ENCODE results near the gene TEC. TPM values are rescaled to one million over a fixed set of nuclear protein-coding genes. Genes with fewer than 3 reads are reported as not detected.

The TEC gene
- total RNA-seq, 1 experiment from 2014 or later: 3.6 TPM

DNA sequence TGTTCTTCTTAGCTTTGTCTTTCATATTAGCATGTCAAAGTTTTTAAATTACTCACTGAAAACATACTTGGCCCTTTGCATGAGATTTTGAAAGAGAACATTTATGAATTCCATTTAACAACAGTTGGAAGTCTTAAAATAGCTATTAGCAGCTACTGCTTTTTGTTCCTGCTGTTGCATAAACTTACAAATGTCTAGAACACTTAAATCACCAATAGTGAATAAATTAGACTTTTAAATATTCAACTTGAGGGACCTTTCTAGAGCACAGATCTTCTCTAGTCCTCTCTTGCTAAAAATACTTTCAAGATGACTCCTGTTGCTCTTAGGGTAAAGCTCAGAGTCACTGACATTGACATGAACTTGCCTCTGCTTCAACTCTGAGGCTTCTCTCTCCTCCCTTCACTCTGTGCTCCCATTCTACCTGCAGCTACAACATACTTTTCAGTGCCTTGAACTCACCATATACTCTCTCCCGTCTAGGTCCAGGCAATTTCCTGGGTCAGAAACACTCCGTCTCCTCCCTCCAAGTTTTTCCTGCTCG lies 119.7 kb downstream of the TEC start:
- DNase-seq (ENCODE audit: low read depth): no peak
- in situ Hi-C loops (cut with HindIII; ENCODE audit: low pct_unique_long_range_greater_than_20kb, low sequenced_read_pairs): no loop called here

DNA sequence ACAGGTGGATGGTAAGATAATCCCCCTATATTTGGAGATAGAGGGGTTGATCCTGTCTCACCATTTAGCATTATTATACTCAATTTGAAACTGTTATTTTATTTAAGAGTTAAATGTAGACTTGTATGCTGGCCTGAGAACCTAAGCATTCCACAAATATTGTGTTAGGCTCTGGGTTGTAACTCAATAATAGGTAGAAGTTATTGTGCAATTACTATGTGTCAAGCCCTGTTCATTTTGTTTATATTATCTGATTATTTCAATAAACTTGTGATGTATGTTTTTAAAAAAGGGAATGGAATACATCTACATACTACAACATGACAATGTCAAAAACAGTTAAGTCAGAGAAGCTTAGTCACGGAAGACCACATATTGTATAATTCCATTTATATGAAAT lies 122.0 kb downstream of the TEC start:
- in situ Hi-C loops (cut with HindIII; ENCODE audit: low pct_unique_long_range_greater_than_20kb, low sequenced_read_pairs): no loop called here
- DNase-seq (ENCODE audit: low read depth): no peak

DNA sequence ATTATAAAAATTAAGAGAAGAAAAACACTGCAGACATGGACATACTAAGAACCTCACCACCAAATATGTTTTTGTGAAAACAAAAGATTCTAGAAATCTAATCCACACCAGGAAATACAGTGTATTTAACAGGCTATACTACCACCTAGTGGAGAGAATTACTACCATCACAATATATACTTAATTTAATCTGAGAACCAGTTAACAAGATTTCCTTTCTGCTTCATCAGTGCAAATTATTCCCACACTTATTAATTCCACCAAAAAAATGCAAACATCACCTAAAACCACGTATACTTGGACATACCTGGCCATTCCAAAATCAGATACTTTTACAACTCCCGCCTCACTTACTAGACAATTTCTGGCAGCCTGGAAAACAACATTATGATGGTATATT lies 128.6 kb downstream of the TEC start:
- in situ Hi-C loops (cut with HindIII; ENCODE audit: low pct_unique_long_range_greater_than_20kb, low sequenced_read_pairs): no loop called here
- DNase-seq (ENCODE audit: low read depth): peak; percentile 12

DNA sequence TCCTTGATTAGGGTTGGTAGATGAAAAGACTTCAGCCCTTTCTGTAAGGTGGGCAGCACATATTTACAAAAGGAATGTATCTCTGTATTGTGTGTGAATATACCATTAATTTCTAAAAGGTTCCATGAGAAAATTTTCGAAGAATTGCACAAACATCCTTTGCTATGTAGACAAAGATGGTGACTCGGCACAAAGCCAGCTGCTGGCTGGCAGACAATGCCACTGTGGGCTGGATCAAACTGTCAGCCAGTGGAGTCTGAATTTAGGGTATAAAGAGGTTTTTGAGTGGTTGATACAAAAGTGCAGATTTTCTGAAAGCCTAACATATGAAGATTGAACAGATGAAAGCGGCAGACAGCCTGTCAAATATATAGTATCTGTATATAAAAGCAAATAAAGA lies 129.9 kb downstream of the TEC start:
- DNase-seq (ENCODE audit: low read depth): no peak
- in situ Hi-C loops (cut with HindIII; ENCODE audit: low pct_unique_long_range_greater_than_20kb, low sequenced_read_pairs): no loop called here

DNA sequence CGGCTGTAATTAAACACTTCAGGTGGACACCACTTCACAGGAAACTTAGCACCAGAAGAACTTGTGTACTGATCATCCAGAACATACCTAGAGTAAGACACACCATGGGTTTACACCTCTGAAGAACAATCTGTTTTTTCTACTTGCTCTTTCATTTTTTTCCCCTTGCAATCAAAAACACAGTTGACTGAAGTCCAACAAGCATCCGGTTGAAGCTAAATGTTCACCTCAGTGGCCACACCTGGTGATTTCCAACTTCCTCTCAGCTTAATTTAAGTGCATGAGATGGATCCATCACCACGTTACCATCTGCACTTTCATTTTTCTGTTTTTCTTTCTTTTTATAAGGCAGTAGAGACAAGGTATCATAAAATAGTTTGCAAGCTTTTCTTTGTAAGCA lies 130.7 kb downstream of the TEC start:
- no peak for DNase-seq (ENCODE audit: low read depth)
- in situ Hi-C loops (cut with HindIII; ENCODE audit: low pct_unique_long_range_greater_than_20kb, low sequenced_read_pairs): no loop called here

DNA sequence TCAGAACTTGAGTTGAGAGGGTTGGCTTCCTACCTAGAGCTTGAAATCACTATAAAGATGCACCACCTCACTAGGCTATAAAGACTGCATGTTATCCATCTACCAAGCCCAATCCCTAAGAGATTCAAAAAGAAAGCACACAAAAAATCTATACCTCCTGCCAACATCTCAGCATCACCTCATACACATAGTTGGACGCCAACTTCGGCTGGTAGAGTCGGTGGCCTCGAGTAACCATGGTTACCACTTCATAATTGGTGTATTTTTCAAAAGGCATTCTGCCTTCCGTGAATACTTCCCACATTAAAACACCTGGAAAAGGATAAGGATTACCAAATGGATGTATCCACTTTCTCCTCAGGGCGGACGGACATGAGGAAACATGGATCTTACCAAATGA lies 131.1 kb downstream of the TEC start:
- in situ Hi-C loops (cut with HindIII; ENCODE audit: low pct_unique_long_range_greater_than_20kb, low sequenced_read_pairs): no loop called here
- DNase-seq (ENCODE audit: low read depth): no peak

DNA sequence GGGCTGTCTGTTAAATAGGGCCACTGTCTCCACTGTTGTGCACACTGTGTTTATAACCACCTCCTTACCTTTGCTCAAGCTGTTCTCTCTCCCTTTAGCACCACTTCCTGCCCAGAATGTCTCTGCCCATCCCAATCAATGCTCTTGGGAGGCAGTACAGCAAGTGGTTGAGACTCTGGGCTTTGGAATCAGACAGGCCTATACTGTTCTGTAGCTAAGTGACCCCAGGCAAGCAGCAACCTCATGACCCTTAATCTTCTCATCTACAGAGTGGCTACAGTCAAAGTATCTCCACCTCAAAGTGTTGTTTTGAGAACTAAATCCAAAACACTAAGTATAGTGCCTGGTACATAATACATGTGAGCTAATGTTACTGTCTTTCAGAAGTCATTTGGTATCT lies 131.8 kb downstream of the TEC start:
- DNase-seq (ENCODE audit: low read depth): no peak
- in situ Hi-C loops (cut with HindIII; ENCODE audit: low pct_unique_long_range_greater_than_20kb, low sequenced_read_pairs): no loop called here

DNA sequence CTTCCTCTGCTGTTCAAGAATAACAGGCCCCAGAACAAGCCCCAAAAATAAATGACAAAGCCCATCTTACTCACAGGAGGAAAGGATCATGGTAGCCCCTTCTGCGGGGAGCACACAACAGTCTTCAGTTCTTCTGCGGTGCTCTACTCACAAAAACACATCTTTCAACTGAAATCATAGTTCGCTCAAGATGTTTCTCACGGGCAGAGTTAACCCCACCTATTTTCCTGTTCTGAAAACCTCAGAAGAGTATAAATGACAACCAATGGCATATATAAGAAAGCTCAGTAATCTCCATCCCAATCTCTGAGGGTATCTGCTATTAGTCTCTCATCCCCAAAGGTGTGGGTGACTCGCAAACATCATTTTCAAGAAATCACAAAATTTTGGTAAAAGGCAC lies 135.6 kb downstream of the TEC start, which contains the start of gene TXK:
Gene TXK (minus strand): TSS at position 170 of the 400 bp plus-strand sequence. CDS start 80 bp downstream, at position 90.
- no peak for DNase-seq (ENCODE audit: low read depth)
- in situ Hi-C loops (cut with HindIII; ENCODE audit: low pct_unique_long_range_greater_than_20kb, low sequenced_read_pairs): no loop called here

DNA sequence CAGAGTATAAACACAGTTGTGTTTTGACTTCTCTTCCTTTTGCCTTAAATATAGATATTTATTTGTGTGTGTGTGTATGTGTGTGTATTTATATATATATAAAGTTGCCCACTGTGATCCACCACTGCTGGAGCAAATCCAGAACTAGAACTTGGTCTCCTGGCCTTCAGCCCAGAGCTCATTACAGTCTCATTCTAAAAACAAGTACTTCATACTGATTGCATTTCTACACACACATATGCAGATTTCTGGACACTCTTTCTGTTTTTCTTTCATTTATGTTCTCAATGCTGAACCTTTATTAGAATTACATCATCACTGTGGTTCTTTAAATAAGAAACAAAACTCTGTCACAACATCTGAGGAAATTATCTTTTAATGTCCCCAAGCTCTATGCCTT lies 136.0 kb downstream of the TEC start:
- DNase-seq (ENCODE audit: low read depth): no peak
- in situ Hi-C loops (cut with HindIII; ENCODE audit: low pct_unique_long_range_greater_than_20kb, low sequenced_read_pairs): no loop called here

DNA sequence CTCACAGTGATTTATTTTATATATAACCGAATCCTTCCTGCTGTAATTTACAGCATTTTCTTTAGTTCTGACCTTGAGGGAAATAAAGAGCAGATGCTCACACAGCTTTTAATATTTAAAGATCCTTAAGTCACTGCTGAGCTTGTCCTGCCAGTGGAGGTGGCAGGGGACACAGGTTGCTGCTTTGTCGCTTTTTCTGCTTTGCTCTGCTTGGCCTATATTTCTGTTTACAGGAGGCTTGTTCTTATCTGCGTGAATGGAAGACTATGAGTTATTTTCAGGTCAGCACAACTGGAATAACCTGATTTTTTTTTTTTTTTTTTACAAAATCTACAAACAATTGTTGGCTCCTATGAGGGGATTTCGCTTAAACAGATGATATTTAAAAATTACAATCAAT lies 137.9 kb downstream of the TEC start:
- in situ Hi-C loops (cut with HindIII; ENCODE audit: low pct_unique_long_range_greater_than_20kb, low sequenced_read_pairs): no loop called here
- no peak for DNase-seq (ENCODE audit: low read depth)

DNA sequence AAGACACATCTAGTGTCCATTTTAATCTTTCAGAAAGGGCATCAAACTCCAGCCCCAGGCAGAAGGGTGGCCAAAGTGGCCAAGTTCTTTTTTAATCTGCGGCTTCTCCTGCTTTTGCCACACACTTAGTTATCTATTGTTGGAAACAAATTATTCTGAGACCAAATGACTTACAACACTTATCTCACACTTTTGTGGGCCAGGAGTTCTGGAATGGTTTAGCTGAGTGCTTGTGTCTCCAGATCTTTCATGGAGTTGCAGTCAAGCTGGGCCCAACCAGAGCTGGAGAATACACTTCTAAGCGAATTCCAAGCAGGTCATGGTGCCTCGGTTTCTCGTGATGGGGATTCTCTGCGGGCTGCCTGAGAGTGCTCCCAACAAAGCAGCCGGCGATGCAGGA lies 139.5 kb downstream of the TEC start:
- no peak for DNase-seq (ENCODE audit: low read depth)
- in situ Hi-C loops (cut with HindIII; ENCODE audit: low pct_unique_long_range_greater_than_20kb, low sequenced_read_pairs): no loop called here

DNA sequence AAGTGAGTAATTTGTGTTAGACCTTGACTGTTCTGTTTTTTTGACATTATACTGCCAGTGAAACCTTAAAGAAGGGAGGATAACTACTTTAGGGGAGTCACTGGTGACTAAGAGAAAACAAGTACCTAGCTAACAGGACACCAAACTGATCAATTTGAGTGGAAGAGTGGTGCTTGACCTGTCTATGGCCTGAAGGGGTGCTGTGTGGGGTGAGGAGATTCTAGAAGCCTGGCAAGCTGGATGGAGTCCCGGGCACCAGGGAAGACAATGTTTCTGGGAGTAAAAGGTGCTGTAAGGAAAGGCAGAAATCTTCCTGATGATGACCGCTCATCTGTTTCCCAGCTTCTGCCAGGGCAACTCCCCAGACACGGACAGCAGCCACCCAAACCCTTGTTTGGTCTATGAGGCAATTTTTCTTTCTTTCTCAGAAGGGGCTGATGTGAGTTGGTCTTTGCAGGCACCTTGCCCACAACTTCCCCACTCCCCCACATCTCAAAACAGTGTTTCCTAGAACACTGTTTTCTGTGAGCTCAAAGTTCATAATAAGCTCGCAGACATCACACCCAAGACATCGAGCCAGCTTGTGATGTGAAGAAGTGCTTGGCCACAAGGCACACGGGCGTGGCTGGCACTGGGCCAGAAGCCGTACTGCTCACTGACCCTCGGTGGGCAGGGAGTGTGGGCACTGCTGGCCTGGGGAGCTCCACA lies 140.2 kb downstream of the TEC start:
- peak; percentile 4 for DNase-seq (ENCODE audit: low read depth)
- in situ Hi-C loops (cut with HindIII; ENCODE audit: low pct_unique_long_range_greater_than_20kb, low sequenced_read_pairs): no loop called here

DNA sequence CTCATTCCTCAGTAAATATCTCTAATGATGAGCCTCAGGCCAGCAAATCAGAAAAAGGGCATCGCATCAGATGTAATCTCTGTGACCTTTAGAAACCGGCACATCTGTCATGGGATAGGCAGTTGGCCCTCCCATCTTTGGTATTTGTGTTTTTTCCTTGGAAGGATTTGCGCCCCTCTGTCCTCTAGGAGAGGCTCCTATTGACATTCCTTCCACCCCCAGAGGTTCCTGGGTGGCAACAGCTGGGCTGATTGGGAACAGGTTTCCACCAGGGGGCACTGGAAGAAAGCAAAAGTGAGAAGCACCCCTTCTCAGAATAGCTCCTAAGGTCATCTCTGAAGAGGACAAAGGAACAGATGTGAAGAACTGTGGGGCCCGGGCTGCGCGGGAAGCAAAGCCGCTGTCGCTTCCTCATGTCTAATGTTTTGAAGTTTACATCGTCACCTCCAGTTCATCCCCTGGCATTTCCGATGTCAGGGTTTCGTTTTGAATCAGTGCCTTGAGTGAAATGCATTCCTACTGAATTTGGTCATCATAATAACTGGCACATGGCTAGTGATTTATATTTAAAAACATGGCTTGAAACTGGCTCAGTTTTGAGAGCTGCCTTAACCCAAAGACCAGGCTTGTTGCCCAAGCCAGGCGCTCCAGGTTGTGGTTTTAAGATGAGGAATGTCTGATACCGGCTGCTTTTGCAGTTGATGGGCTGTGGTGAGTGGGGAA lies 141.8 kb downstream of the TEC start:
- in situ Hi-C loops (cut with HindIII; ENCODE audit: low pct_unique_long_range_greater_than_20kb, low sequenced_read_pairs): no loop called here

DNA sequence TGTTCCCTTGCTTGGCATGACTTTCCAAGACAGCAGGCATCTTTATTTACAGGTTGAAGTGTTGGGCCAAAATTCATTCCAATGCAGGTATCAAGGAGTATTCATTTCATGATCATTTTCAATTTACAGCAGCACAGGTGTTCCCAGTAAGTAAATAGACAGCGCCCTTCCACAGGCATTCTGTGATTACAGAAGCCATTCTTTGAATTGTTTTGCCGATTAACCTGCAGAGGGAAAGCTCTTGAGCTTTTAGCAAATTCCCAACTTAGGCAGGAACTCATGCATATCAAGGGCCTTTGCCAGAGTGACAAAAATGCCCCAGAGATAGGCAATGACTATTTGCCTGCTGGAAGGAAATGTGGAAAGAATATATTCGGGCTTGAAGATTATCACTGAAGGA lies 142.4 kb downstream of the TEC start:
- DNase-seq (ENCODE audit: low read depth): no peak
- in situ Hi-C loops (cut with HindIII; ENCODE audit: low pct_unique_long_range_greater_than_20kb, low sequenced_read_pairs): no loop called here

More for the DNA sequence above, 141.8 kb downstream of the TEC start:
- DNase-seq (ENCODE audit: low read depth): peak; percentile 82

DNA sequence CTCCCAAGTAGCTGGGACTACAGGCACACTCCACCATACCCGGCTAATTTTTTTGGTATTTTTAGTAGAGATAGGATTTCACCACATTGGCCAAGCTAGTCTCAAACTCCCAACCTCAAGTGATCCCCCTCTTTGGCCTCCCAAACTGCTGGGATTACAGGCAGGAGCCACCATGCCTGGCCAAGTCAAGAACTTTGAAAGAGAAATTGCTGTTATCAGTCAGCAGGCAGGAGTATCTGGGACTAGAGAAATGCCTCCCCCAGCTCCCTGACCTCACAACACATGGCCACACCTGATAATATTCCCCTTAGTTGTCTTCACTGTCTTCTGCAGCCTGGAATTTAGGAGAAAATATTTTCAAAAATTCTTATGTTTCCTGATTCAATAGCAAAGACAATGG lies 143.0 kb downstream of the TEC start:
- no peak for DNase-seq (ENCODE audit: low read depth)
- in situ Hi-C loops (cut with HindIII; ENCODE audit: low pct_unique_long_range_greater_than_20kb, low sequenced_read_pairs): no loop called here

DNA sequence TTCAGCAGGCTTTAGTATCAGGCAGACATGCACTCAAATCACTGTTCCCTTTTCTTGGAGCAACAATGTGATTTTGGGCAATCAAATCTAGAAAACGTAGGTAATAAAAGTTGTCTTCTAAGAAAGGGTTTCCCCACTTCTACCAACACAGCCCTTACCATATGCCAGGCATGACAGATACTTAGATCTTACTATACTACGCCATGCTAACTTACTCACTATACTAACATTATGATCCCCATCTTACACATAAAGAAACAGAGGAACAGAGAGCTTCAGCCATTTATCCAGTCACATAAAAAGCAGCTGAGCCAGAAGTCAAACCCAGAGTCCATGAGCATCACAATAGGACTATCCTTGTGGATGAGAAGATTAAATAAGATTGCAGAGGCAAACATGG lies 144.8 kb downstream of the TEC start:
- in situ Hi-C loops (cut with HindIII; ENCODE audit: low pct_unique_long_range_greater_than_20kb, low sequenced_read_pairs): no loop called here

DNA sequence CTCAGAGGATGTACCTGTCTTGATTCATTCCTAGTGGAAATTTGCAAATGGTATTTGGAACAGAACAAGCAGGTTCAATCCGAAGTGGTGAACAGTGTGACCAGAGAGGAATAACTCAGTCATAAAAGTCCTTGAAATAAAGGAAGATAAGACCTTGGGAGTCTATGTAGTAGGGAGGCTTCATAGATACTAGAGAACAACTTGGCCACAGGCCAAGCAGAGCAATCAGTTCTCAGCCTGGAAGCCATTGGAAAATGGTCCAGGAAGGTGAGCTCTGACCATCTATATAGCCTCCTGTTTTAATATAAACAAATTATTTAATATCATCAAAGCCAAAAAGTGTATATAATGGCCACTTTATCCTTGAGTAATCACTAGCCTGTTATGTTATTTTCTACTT lies 146.9 kb downstream of the TEC start:
- in situ Hi-C loops (cut with HindIII; ENCODE audit: low pct_unique_long_range_greater_than_20kb, low sequenced_read_pairs): no loop called here
- no peak for DNase-seq (ENCODE audit: low read depth)

More for the DNA sequence above, 144.8 kb downstream of the TEC start:
- no peak for DNase-seq (ENCODE audit: low read depth)

DNA sequence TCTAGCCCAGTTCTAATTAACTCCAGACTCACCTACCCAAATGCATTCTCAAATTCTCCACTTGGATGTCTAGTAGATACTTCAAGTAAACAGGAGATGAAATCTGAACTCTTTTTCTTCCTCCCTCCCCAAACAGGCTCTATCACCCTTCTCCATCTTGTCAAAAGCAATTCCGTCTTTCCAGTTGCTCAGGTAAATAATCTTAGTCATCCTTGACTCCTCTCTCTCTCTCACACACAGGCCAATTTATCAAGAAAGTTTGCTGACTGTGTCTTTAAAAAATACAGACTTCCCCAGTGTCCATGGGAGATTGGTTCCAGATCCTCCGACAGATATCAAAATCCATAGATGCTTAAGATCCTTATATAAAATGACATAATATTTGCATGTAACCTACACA lies 148.5 kb downstream of the TEC start:
- no peak for DNase-seq (ENCODE audit: low read depth)
- in situ Hi-C loops (cut with HindIII; ENCODE audit: low pct_unique_long_range_greater_than_20kb, low sequenced_read_pairs): no loop called here

DNA sequence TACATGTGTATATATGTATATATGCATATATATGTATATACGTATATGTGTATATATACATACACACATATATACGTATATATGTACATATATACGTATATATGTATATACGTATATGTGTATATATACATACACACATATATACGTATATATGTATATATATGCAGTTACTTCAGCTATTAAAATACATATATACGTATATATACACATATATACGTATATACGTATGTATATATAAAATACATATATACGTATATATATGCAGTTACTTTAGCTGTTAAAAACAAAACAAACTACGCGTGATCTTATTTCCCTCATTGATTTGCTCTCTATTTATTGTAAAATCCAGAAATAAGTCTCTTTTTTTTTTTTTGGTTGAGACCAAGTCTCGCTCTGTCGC lies 149.5 kb downstream of the TEC start:
- in situ Hi-C loops (cut with HindIII; ENCODE audit: low pct_unique_long_range_greater_than_20kb, low sequenced_read_pairs): no loop called here

DNA sequence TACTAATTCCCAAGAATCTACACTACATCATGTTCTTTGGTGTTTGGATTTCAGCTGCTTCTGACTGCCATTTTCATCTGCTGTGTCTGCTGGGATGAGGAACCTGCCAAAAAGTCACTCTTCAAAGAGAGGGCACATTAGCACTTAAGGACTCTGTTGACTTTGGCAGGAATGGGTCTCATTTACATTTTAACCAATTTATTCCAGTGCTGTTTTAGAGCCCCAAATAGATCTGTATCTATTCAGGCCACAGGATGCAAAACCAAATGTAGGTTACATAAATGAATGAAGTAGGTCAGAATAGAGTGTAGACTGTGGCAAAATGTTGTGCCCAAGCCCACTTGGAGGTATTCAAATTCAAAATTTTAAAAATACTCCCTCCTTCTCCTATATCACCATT lies 150.0 kb downstream of the TEC start:
- DNase-seq (ENCODE audit: low read depth): no peak
- in situ Hi-C loops (cut with HindIII; ENCODE audit: low pct_unique_long_range_greater_than_20kb, low sequenced_read_pairs): no loop called here

More for the DNA sequence above, 149.5 kb downstream of the TEC start:
- no peak for DNase-seq (ENCODE audit: low read depth)
